Breast epithelium (tissue), 3 donors: ENCODE measurements around the gene SEC14L5.

Experiments used
- CTCF ChIP-seq, 3 donors: fragments of 450-650 bp; IDR thresholded peaks; one replicate each; pipeline ENCODE4 v1.5.1; 2016 to 2017; ENCODE audit warnings: antibody characterized with exemption in 3 of 3, mild to moderate bottlenecking in 3 of 3, moderate library complexity in 3 of 3
- POLR2A ChIP-seq: fragments of 450-650 bp; IDR thresholded peaks from one replicate; pipeline ENCODE4 v1.6.1; 2016; ENCODE audit warnings: antibody characterized with exemption, mild to moderate bottlenecking, moderate library complexity
- POLR2AphosphoS5 ChIP-seq, 3 donors: sonication (generic); formaldehyde crosslinking; IDR thresholded peaks; one replicate each; pipeline ENCODE4 v1.6.1; 2017; ENCODE audit warnings: antibody characterized with exemption in 3 of 3

GRCh38 chr16:4946917-4947316 lies 11.2 kb upstream of the SEC14L5 start:
- no peak for TF ChIP-seq CTCF (IDR thresholded peaks at IDR 0.05)
- no peak for TF ChIP-seq POLR2A
- TF ChIP-seq POLR2AphosphoS5 (IDR thresholded peaks at IDR 0.05): no peak
